IPS-20b (cell line): Measurements from ENCODE around the gene SAG.

ENCODE experiments used
- H3K27ac ChIP-seq: one replicate; pipeline ENCODE4 v1.5.1; 2013; ENCODE audit warnings: low read length
- H3K27me3 ChIP-seq: 2 replicates; pipeline ENCODE4 v1.6.1; 2013; ENCODE audit warnings: mild to moderate bottlenecking, low read length, inconsistent platforms; ENCODE audit not compliant: insufficient read depth
- H3K36me3 ChIP-seq: 2 replicates; pipeline ENCODE4 v1.6.1; 2013; ENCODE audit warnings: low read depth, mild to moderate bottlenecking, inconsistent platforms, low read length, moderate library complexity; ENCODE audit not compliant: insufficient read depth
- H3K4me1 ChIP-seq: 2 replicates; pipeline ENCODE4 v1.6.1; 2013; ENCODE audit warnings: mild to moderate bottlenecking, control low read depth, inconsistent platforms, low read length, moderate library complexity; ENCODE audit not compliant: insufficient read depth
- H3K4me3 ChIP-seq: 2 replicates; pipeline ENCODE4 v1.5.1; 2013; ENCODE audit warnings: mild to moderate bottlenecking, low read length, inconsistent platforms
- H3K9ac ChIP-seq: 2 replicates; pipeline ENCODE4 v1.6.1; 2013; ENCODE audit warnings: low read depth, mild to moderate bottlenecking, inconsistent platforms, low read length, moderate library complexity
- H3K9me3 ChIP-seq: 2 replicates; pipeline ENCODE4 v1.6.1; 2013; ENCODE audit warnings: mild to moderate bottlenecking, low read depth, low read length, inconsistent platforms; ENCODE audit not compliant: insufficient read depth

The SAG gene

DNA sequence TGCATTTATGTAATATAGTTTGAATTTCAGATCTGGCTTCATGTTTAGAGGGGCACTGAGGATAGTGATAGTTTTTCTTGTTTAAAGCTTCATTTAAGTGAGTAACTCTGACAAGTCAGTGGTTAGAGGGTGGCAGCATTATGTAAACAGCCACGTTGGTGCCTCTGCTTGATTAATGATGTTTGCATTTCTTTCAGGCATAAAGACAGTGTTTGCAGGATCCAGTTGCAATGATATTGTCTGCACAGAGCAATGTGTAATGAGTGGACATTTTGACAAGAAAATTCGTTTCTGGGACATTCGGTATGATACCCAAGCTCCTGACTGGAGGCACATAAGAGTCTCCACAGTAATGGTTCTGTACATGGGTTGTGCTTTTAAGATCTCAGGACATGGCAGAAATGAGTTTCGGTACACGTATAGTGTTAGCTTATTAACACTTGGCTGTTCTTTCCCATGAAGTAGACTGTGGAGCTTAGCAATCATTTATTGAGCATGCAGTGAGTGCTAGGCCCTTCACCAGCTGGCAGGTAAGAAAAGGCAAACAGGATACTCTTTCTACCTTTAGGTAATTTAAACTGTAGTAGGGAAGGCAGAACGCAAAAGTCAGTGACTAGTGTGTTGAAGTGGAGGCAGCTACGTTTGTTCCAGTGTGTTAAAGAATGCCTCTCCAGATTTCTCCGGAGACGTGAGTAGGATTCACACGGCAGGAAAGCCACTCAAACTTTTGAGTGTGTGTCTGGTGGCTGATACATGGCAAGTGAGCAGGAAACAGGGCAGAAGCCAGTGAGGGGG is 17.4 kb upstream of the SAG start:
- Histone ChIP-seq H3K36me3 (peaks cover 96% of the 10 kb centered on the region), H3K27me3 (no peaks in the 10 kb centered on the region), H3K27ac (no peak overlapping the region), H3K9ac (no peak overlapping the region), H3K4me3 (no peak overlapping the region), H3K4me1 (no peaks in the 10 kb centered on the region), H3K9me3 (no peaks in the 10 kb centered on the region)

DNA sequence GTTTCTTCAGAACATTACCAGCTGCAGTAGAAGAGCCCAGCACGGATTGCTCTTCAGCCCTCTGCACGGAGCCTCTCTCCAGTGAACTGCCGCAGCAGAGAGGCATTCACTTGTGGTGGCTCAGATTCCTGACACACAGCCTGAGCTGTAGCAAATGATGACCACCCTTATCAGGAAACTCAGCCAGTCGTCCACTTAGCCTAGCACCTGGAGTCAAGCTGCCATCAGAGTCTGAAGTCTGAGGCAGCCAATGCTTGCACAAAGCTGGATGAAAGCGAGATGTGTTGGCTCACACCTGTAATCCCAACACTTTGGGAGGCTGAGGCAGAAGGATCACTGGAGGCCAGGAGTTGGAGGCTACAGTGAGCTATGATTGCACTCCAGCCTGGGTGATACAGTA is 11.7 kb upstream of the SAG start:
- H3K27ac ChIP-seq = no peak overlapping the region
- no peak overlapping the region for H3K4me3 ChIP-seq
- no peak overlapping the region for H3K9ac ChIP-seq
- H3K36me3 ChIP-seq = peaks cover 55% of the 10 kb centered on the region
- no peaks in the 10 kb centered on the region; the same call in 1 of the 2 replicates for H3K4me1 ChIP-seq
- H3K9me3 ChIP-seq = no peaks in the 10 kb centered on the region
- H3K27me3 ChIP-seq = no peaks in the 10 kb centered on the region

GRCh38 chr2:233297076-233297475 is 10.5 kb upstream of the SAG start:
- no peak overlapping the region for H3K4me3 ChIP-seq
- no peaks in the 10 kb centered on the region for H3K9me3 ChIP-seq
- H3K27ac ChIP-seq = no peak overlapping the region
- no peaks in the 10 kb centered on the region for H3K27me3 ChIP-seq
- peaks cover 43% of the 10 kb centered on the region for H3K36me3 ChIP-seq
- H3K4me1 ChIP-seq = no peaks in the 10 kb centered on the region; the same call in 1 of the 2 replicates
- no peak overlapping the region for H3K9ac ChIP-seq

DNA sequence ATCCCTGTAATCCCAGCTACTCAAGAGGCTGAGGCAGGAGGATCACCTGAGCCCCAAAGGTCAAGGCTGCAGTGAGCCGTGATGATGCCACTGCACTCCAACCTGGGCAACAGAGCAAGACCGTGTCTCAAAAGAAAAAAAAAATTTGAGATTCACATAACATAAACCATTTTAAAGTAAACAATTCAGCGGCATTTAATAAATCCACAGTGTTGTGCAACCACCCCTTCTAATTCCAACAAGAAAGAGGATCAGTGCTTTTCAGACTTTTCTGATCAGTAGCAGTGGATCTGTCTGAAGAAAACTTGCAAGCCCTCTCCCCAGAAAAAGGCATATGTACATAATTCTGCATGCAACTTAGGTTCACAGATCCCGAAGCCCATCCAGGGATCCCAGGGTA is 7.2 kb upstream of the SAG start:
- no peak overlapping the region for H3K9ac ChIP-seq
- no peaks in the 10 kb centered on the region for H3K9me3 ChIP-seq
- no peaks in the 10 kb centered on the region; the same call in 1 of the 2 replicates for H3K4me1 ChIP-seq
- no peak overlapping the region for H3K4me3 ChIP-seq
- H3K36me3 ChIP-seq = peaks cover 10% of the 10 kb centered on the region
- H3K27me3 ChIP-seq = no peaks in the 10 kb centered on the region
- no peak overlapping the region for H3K27ac ChIP-seq

DNA sequence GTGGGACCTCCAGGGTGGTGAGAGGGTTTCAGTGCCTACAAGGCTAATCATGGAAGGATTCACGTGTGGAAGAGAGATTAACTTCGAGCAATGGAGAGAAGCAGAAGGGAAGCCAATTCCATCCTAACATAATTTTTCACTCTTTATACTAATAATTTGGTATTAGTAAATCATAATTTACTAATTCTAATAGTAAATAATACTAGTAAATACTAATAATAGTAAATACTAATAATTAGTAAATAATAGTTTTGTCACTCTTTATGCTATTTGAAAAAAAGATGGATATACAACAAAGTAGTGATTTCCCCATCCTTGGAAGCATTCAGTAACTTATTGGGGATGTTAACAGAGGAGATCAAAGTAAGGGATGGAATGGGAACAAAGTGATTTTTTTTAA is 6.4 kb upstream of the SAG start:
- no peak overlapping the region for H3K9ac ChIP-seq
- no peak overlapping the region for H3K4me3 ChIP-seq
- H3K27me3 ChIP-seq = no peaks in the 10 kb centered on the region
- H3K4me1 ChIP-seq = no peaks in the 10 kb centered on the region; the same call in 1 of the 2 replicates
- H3K27ac ChIP-seq = no peak overlapping the region
- H3K36me3 ChIP-seq = peaks cover 2% of the 10 kb centered on the region; the same call in 1 of the 2 replicates
- H3K9me3 ChIP-seq = no peaks in the 10 kb centered on the region

- Histone ChIP-seq H3K9me3 (no peaks in the 10 kb centered on the region), H3K36me3 (no peaks in the 10 kb centered on the region), H3K4me1 (no peaks in the 10 kb centered on the region; the same call in 1 of the 2 replicates), H3K4me3 (no peak overlapping the region), H3K9ac (no peak overlapping the region), H3K27ac (no peak overlapping the region), H3K27me3 (no peaks in the 10 kb centered on the region)
Measured at GRCh38 chr2:233301811-233302210, 5.8 kb upstream of the SAG start.

GRCh38 chr2:233303252-233303651 is 4.4 kb upstream of the SAG start:
- Histone ChIP-seq H3K27me3 (no peaks in the 10 kb centered on the region), H3K9ac (no peak overlapping the region), H3K27ac (no peak overlapping the region), H3K4me3 (no peak overlapping the region), H3K4me1 (no peaks in the 10 kb centered on the region; the same call in 1 of the 2 replicates), H3K36me3 (no peaks in the 10 kb centered on the region), H3K9me3 (no peaks in the 10 kb centered on the region)

GRCh38 chr2:233311241-233311926 is 3.8 kb downstream of the SAG start:
- no peaks in the 10 kb centered on the region for H3K36me3 ChIP-seq
- no peak overlapping the region for H3K9ac ChIP-seq
- no peaks in the 10 kb centered on the region for H3K4me1 ChIP-seq
- no peaks in the 10 kb centered on the region for H3K9me3 ChIP-seq
- no peaks in the 10 kb centered on the region for H3K27me3 ChIP-seq
- no peak overlapping the region for H3K27ac ChIP-seq
- no peak overlapping the region for H3K4me3 ChIP-seq

DNA sequence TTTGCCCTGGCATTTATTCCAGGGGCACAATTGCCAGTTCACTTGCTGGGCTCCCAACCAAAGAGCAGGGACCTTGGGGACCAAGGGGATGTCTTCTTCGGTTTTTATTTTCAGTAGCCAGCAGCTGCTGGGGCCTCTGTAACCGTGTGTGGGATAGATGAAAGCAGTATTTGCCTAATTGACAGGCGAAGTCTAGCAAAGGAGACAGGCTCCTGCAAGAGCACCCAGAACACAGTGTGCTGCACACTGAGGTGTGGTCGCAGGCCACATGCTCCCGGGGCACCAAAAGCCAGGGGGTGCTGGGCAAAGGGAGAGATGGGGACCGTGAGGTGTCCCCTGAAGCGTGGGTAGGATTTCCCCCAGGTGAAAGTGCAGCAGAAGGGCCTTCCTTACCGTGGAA is 5.3 kb downstream of the SAG start:
- Histone ChIP-seq H3K4me1 (no peaks in the 10 kb centered on the region), H3K27me3 (no peaks in the 10 kb centered on the region), H3K4me3 (no peak overlapping the region), H3K9me3 (no peaks in the 10 kb centered on the region), H3K36me3 (no peaks in the 10 kb centered on the region), H3K9ac (no peak overlapping the region), H3K27ac (no peak overlapping the region)

DNA sequence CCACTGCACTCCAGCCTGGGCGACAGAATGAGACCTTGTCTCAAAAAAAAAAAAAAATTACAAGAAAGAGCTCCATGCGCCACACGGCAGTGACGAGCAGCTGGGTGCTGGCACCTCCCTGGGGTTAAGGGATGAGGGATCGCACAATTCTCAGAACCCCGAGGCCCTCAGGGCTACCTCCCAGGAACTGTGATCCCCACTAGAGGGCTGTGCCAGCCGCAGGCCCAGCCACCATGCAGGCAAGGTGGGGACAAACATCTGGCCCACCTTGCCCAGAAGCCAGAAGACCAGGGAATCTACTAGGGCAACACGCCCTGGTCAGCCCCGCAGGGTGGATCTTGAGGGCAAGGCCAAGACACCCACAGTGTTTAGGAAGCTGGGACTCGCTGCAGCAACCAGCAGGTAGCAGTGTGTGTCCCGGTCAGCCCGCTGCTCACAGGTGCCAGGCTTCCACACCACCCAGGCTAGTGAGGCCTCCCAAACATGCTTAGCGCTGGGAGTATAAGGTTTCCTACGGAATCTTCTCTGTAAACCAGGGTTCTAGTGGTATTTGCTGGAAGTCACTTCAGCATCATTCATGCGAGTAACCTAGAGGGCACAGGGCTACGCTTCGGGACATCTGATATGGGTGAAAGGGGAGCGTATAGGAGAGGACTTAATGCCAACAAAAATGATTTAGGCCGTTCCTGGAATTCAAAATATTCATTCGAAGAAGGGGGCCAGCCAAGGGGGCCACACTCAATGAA is 6.7 kb downstream of the SAG start:
- no peak overlapping the region for H3K27ac ChIP-seq
- H3K4me3 ChIP-seq = no peak overlapping the region
- no peaks in the 10 kb centered on the region for H3K4me1 ChIP-seq
- H3K27me3 ChIP-seq = no peaks in the 10 kb centered on the region
- no peak overlapping the region for H3K9ac ChIP-seq
- no peaks in the 10 kb centered on the region for H3K9me3 ChIP-seq
- H3K36me3 ChIP-seq = no peaks in the 10 kb centered on the region

- H3K4me1 ChIP-seq = no peaks in the 10 kb centered on the region
- H3K9me3 ChIP-seq = no peaks in the 10 kb centered on the region
- peaks cover 8% of the 10 kb centered on the region; the same call in 1 of the 2 replicates for H3K27me3 ChIP-seq
- H3K9ac ChIP-seq = no peak overlapping the region
- no peak overlapping the region for H3K27ac ChIP-seq
- H3K4me3 ChIP-seq = no peak overlapping the region
- H3K36me3 ChIP-seq = no peaks in the 10 kb centered on the region
Measured at GRCh38 chr2:233317196-233317943, 9.8 kb downstream of the SAG start.
